Upper lobe of right lung (tissue), 1 donor: ENCODE results near the gene PTPRK. TPM values are rescaled to one million over a fixed set of nuclear protein-coding genes. Genes with fewer than 3 reads are reported as not detected.
A peak's percentile ranks its signal among the peaks of the same experiment; 100 is the strongest.

Experiments used
- ATAC-seq: fragments of 200-7000 bp; cut with Tn5 transposase; one replicate; pipeline ENCODE4 v1.9.1; 2020; ENCODE audit warnings: mild to moderate bottlenecking, moderate library complexity
- DNase-seq: peaks from one replicate; pipeline ENCODE4 v3.0.0-alpha.2; 2020
- H3K27ac ChIP-seq: fragments of 200-600 bp; one replicate; pipeline ENCODE4 v1.8.0; 2022
- H3K27me3 ChIP-seq: fragments of 200-600 bp; one replicate; pipeline ENCODE4 v1.8.0; 2022; ENCODE audit warnings: mild to moderate bottlenecking
- H3K36me3 ChIP-seq: fragments of 200-600 bp; one replicate; pipeline ENCODE4 v1.8.0; 2022
- H3K4me1 ChIP-seq: fragments of 200-600 bp; one replicate; pipeline ENCODE4 v1.8.0; 2022
- H3K4me3 ChIP-seq: fragments of 200-600 bp; one replicate; pipeline ENCODE4 v1.8.0; 2022; ENCODE audit warnings: mild to moderate bottlenecking
- H3K9me3 ChIP-seq: fragments of 200-600 bp; one replicate; pipeline ENCODE4 v1.8.0; 2022
- intact Hi-C: fragments of 100-400 bp; cut with DNase I; formaldehyde crosslinking; loops from one replicate; pipeline ENCODE4 v1.11.0; 2022
- total RNA-seq: library from RNA; stranded (reverse); fragmentation: NEBNext Ultra II Directional; extraction: Animal tissue kit (Norgen Biotek cat#: 25700); gene quantifications from one replicate; pipeline ENCODE4 v1.2.1, GENCODE V29; 2021
- TF ChIP-seq, protein P1 (sequence below): fragments of 200-600 bp; IDR thresholded peaks from one replicate; pipeline ENCODE4 v1.8.0; 2022; ENCODE audit warnings: antibody characterized with exemption
- donor health status: DM: no; HTN: yes; CAD: no; lungs with severe emphysema.

The PTPRK gene
- total RNA-seq, 1 donor from 2014 or later: 64.6 TPM

DNA sequence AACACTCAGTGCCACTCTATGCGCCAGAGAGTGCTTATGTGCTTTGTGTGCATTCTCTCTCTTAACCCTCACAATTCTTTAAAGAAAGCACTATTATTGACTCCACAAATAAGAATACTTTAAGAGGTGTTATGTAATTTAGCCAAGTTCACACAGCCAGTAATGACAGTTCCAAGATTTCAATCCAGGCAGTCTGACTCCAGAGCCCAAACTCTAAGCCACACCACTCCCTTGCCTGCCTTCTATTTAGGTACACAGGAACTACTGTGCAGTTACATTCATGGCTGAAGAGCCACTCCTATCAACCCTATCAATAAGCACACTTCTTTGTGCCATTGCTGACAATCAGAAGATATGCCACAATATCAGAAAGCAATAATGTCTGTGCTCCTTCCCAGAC, 93.3 kb downstream of the PTPRK start:
- H3K4me1 ChIP-seq: no peaks in the 10 kb centered on the region
- no peak overlapping the region for H3K27ac ChIP-seq
- no peaks in the 10 kb centered on the region for H3K9me3 ChIP-seq
- intact Hi-C loops: no loop called here
- no peak overlapping the region for H3K4me3 ChIP-seq
- no peaks in the 10 kb centered on the region for H3K36me3 ChIP-seq
- no peak for DNase-seq
- TF ChIP-seq, protein P1, sequence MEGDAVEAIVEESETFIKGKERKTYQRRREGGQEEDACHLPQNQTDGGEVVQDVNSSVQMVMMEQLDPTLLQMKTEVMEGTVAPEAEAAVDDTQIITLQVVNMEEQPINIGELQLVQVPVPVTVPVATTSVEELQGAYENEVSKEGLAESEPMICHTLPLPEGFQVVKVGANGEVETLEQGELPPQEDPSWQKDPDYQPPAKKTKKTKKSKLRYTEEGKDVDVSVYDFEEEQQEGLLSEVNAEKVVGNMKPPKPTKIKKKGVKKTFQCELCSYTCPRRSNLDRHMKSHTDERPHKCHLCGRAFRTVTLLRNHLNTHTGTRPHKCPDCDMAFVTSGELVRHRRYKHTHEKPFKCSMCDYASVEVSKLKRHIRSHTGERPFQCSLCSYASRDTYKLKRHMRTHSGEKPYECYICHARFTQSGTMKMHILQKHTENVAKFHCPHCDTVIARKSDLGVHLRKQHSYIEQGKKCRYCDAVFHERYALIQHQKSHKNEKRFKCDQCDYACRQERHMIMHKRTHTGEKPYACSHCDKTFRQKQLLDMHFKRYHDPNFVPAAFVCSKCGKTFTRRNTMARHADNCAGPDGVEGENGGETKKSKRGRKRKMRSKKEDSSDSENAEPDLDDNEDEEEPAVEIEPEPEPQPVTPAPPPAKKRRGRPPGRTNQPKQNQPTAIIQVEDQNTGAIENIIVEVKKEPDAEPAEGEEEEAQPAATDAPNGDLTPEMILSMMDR: no peak
- no peaks in the 10 kb centered on the region for H3K27me3 ChIP-seq
- peak; percentile 43 for ATAC-seq

DNA sequence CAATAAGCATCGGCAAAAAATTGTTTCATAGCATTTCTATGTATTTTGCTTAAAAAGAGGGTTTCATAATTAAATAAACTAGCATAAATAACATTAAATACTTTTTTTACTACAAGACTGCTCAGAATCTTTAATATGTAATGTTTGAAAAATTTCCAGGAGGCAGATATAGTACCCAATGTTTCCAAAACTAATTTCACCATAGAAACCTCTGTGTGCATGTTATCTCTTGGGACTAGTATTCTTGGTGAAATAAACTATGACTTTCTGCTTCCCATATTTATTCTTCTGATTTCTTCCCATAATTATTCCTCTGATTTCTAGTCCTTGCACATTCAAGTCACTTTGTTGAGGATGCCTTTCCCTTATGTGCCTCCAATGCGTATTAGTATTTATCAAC, 94.5 kb downstream of the PTPRK start:
- Histone ChIP-seq H3K4me3 (no peak overlapping the region), H3K4me1 (peaks cover 3% of the 10 kb centered on the region), H3K9me3 (no peaks in the 10 kb centered on the region), H3K27me3 (no peaks in the 10 kb centered on the region), H3K27ac (no peak overlapping the region), H3K36me3 (no peaks in the 10 kb centered on the region)
- DNase-seq (no peak), ATAC-seq (no peak)
- TF ChIP-seq, protein P1: no peak
- intact Hi-C loops: no loop called here

GRCh38 chr6:128422871-128423270, 97.5 kb downstream of the PTPRK start:
- H3K9me3 ChIP-seq: no peaks in the 10 kb centered on the region
- H3K4me3 ChIP-seq: no peak overlapping the region
- H3K27ac ChIP-seq: no peak overlapping the region
- H3K4me1 ChIP-seq: peaks cover 3% of the 10 kb centered on the region
- intact Hi-C loops: no loop called here
- no peak for ATAC-seq
- no peaks in the 10 kb centered on the region for H3K27me3 ChIP-seq
- H3K36me3 ChIP-seq: no peaks in the 10 kb centered on the region
- DNase-seq: no peak
- TF ChIP-seq, protein P1: no peak

- Histone ChIP-seq H3K27ac (no peak overlapping the region), H3K4me3 (no peak overlapping the region), H3K36me3 (no peaks in the 10 kb centered on the region), H3K27me3 (no peaks in the 10 kb centered on the region), H3K9me3 (no peaks in the 10 kb centered on the region), H3K4me1 (peaks cover 3% of the 10 kb centered on the region)
- no peak for ATAC-seq
- TF ChIP-seq, protein P1: no peak
- intact Hi-C loops: no loop called here
- DNase-seq: no peak
Observed at GRCh38 chr6:128422200-128422599, 98.2 kb downstream of the PTPRK start.

DNA sequence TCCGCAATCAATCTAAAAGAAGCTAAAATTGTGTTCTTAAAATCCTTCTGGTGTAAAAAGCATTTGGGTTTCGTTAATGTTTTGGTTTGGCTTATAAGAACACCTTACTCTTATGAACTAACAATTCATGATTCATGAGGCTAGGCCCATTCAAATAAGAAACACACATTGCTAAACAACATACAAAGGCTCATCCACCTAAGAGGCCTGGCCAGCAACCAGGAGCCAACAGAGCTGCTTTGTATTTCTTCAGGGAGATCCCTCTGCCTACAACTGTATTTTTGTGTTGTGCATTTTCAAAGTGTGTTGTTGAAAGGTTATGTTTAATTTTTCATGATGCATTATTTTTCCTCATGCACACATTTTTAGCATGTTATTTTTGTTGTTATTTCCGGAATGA, 98.6 kb downstream of the PTPRK start:
- ATAC-seq: no peak
- Histone ChIP-seq H3K27me3 (no peaks in the 10 kb centered on the region), H3K36me3 (no peaks in the 10 kb centered on the region), H3K4me3 (no peak overlapping the region), H3K27ac (no peak overlapping the region), H3K4me1 (peaks cover 3% of the 10 kb centered on the region), H3K9me3 (no peaks in the 10 kb centered on the region)
- intact Hi-C loops: no loop called here
- DNase-seq: no peak
- TF ChIP-seq, protein P1: no peak

- Histone ChIP-seq H3K27ac (no peak overlapping the region), H3K4me3 (no peak overlapping the region), H3K36me3 (no peaks in the 10 kb centered on the region), H3K27me3 (no peaks in the 10 kb centered on the region), H3K9me3 (no peaks in the 10 kb centered on the region), H3K4me1 (peaks cover 3% of the 10 kb centered on the region)
- ATAC-seq (peak; percentile 31), DNase-seq (no peak)
- intact Hi-C loops: no loop called here
- TF ChIP-seq, protein P1: no peak
Observed at GRCh38 chr6:128417698-128418097, 102.7 kb downstream of the PTPRK start.
